GM19324 (cell line): ENCODE results near the gene PI4KA.
"Not testable (repeated sequence)": the region's sequence is repeated elsewhere in the genome, so short reads cannot be mapped to it uniquely, and the experiment has no call there.

Experiments used
- ATAC-seq: cut with Tn5 transposase; IDR thresholded peaks from one replicate; pipeline ENCODE4 v1.9.1; 2021; ENCODE audit warnings: mild to moderate bottlenecking, moderate library complexity; ENCODE audit not compliant: unreplicated experiment, low FRiP score

The PI4KA gene

GRCh38 chr22:20779014-20779817 is 79.4 kb downstream of the PI4KA start:
- ATAC-seq: no peak

- no peak for ATAC-seq
These were observed 81.0 kb downstream of the PI4KA start for GRCh38 chr22:20777420-20778177.

GRCh38 chr22:20776624-20777405 is 81.8 kb downstream of the PI4KA start:
- ATAC-seq: no peak

GRCh38 chr22:20775342-20775895 is 83.2 kb downstream of the PI4KA start:
- no peak for ATAC-seq

GRCh38 chr22:20774882-20775281 is 83.7 kb downstream of the PI4KA start:
- ATAC-seq: no peak

- ATAC-seq: no peak
These were observed 84.8 kb downstream of the PI4KA start, which contains the start of gene SERPIND1 for GRCh38 chr22:20773793-20774212. TSS of gene SERPIND1 (plus strand) at chr22:20774113. CDS start at chr22:20779313, 5,200 bp downstream.

GRCh38 chr22:20771918-20772625 is 86.5 kb downstream of the PI4KA start:
- ATAC-seq: no peak

GRCh38 chr22:20769496-20769826 is 89.2 kb downstream of the PI4KA start:
- not testable (repeated sequence) for ATAC-seq

- no peak for ATAC-seq
These were observed 92.1 kb downstream of the PI4KA start for GRCh38 chr22:20766530-20766929.

- ATAC-seq: no peak
These were observed 92.7 kb downstream of the PI4KA start for GRCh38 chr22:20765938-20766337.

GRCh38 chr22:20764729-20765128 is 93.9 kb downstream of the PI4KA start:
- ATAC-seq: no peak

- no peak for ATAC-seq
These were observed 94.2 kb downstream of the PI4KA start for GRCh38 chr22:20764471-20764720.

GRCh38 chr22:20763630-20764470 is 94.8 kb downstream of the PI4KA start:
- ATAC-seq: no peak

- ATAC-seq: no peak
These were observed 96.3 kb downstream of the PI4KA start for GRCh38 chr22:20762233-20762796.

GRCh38 chr22:20761536-20761935 is 97.1 kb downstream of the PI4KA start:
- ATAC-seq: no peak

- no peak for ATAC-seq
These were observed 98.5 kb downstream of the PI4KA start for GRCh38 chr22:20760084-20760483.

- no peak for ATAC-seq
These were observed 99.9 kb downstream of the PI4KA start for GRCh38 chr22:20758688-20759087.

GRCh38 chr22:20756846-20757245 is 101.8 kb downstream of the PI4KA start:
- no peak for ATAC-seq

- ATAC-seq: no peak
These were observed 105.7 kb downstream of the PI4KA start for GRCh38 chr22:20752873-20753272.
